ENCODE measurements around the gene IQGAP2.

Gene IQGAP2

DNA sequence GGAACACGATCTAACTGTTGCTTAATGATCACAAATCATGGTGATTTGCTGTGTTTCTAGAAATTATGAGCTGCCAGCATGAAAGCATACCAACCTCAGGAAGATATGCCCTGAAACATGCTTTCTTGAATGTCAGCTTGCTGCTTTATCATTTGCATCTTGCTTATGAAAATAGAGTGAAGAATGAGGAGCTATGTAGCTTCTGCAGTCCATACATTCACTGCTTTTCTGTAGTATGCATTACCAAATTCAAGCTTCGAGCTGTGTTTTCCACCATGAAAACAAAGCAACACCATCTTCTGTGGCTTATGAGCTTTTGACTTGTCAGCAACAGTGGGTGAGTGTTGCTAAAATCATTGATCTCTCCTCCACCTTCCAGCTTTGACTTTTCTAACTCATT lies 203.6 kb downstream of the IQGAP2 start:
- no peak for DNase-seq (ENCODE audit: low read depth in 2 of 2)

DNA sequence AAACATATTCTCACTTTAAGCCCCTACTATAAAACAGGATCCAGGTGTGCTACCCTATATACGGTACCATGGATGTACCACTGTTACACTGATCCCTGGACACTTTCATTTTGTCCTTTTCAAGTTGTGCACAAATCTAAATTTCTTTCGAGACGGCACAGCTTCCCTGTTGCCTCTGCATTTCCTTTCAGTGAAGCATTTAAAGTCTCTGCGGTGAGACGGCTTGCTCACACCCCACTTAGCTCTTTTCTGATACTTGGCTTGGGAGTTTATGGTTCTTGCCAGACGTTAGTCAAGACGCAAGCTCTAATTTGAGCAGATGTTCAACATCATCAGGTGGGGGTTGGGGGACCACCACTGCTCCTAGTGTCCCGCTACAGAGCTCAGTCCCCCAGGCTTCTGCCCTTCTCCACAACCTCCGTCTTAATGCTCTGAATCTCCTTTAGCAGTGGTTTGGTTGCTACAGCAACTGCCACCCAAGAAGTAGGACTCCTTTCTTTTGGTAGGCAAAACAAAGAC lies 204.3 kb downstream of the IQGAP2 start:
- DNase-seq (ENCODE audit: low read depth in 2 of 2): no peak

DNA sequence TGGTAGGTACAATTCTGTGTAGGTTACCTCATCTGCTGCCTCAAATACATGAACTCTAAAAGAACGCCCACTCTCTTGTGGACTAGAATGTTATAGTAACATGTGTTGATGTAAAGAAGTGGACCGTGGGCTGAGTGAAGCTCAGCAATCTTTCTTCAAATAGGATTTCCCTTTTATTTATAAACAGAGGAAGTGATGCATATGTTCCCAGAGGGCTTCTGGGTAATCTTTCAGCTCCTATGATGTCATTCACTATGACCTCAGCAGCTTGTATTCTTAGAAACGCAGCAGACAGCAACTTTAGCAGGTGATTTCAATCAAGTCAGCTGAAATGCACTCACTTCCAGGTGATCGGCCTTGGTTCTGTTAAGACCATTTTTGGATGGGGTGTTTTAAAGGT lies 205.7 kb downstream of the IQGAP2 start:
- no peak for DNase-seq (ENCODE audit: low read depth in 2 of 2)

DNA sequence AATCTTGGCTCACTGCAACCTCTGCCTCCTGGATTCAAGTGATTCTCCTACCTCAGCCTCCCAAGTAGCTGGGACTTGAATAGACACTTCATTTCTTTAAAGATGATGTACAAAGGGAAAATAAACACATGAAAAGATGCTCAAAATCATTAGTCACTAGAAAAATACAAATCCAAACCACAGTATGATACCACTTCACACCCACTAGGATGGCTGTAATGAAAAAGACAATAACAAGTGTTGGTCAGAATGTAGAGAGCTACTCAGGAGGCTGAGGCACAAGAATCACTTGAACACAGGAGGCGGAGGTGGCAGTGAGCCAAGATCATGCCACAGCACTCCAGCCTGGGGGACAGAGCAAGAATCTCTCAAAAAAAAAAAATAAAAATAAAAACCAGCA lies 207.1 kb downstream of the IQGAP2 start:
- no peak for DNase-seq (ENCODE audit: low read depth in 2 of 2)

DNA sequence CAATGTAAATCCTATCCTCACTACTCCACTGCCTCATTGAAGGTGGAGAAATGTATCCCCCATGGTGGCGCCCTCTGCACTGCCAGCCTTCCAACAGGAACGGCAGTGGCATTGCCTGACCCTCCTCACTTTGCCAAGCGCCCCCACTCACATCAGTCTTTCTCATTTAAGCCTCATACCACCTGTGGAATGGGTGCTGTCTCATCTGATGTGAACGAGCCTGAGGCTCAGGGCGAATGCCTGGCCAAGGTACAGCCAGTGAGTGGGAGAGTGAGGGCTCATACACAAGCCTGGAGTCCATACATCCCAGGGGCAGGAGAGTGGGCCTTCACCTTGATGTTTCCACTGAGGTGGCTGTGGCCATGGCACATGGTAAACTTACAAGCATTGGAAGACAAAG lies 209.9 kb downstream of the IQGAP2 start:
- no peak for DNase-seq (ENCODE audit: low read depth in 2 of 2)

DNA sequence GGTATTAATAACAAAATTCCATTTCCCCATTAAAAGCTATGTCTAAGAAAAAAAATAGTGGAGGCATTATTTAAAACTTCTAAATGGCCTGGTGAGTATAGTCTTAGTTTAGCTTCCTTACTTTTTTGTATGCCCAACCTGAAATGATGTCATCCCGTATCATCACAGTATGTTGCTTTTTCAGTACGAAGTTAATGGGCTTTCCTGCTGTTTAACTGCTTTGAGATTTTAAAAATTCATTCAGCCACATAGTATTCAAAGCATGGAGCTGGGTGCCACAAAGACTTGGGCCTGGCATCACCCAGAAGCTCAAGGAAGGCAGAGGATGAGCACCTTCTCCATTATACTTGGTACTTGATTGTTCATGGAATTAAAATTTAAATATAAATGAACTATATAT lies 212.7 kb downstream of the IQGAP2 start:
- no peak for DNase-seq (ENCODE audit: low read depth in 2 of 2)

DNA sequence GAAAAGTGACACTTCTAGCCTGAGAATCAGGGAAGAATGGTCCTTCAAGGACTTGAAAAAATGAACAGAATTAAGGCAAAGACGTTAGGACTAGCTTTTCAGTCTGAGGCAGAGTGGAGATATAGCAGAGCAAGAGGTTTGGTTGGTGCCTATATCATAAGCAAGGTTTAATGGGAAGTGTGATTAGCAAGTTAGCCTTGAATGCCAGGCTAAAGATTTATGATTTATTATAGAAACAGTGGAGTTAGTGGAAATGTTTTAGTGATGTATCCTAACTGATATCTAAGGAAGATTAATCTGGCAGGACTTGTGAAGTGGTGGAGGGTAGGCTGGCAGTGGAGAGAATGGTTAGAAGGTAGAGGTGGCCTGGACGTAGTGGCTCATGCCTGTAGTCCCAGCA lies 213.1 kb downstream of the IQGAP2 start:
- no peak for DNase-seq (ENCODE audit: low read depth in 2 of 2)

DNA sequence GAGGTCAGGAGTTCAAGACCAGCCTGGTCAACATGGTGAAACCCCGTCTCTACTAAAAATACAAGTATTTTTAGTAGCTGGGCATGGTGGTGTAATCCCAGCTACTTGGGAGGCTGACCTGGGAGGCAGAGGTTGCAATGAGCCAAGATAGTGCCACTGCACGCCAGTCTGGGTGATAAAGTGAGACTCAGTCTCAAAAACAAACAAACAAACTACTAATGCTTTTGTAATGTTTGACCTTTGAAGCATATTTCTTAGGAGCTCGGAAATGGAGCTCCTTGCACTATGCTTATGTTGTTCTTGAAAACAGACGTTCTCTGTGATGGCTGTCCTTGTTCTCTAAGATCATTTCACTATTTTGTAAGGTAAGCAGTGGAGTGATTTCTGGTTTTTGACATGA lies 214.1 kb downstream of the IQGAP2 start:
- no peak for DNase-seq (ENCODE audit: low read depth in 2 of 2)

DNA sequence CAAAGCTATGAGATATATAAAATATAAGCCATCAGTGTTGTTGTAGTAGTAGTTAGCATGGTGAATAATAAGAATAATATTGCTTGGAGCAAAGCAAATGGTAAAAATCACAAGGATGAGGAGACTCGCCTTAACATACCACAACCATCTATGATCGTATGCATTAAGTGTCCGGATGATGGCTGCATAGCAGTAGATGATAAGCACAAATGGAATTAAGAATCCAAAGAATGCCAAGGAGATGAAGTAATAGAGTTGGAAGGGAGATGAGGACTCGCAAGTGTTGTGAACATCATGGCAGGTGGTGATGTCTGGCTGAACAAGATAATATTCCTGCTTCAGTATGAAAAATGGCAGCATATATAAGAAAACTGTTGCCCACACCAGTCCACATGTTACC lies 214.6 kb downstream of the IQGAP2 start:
- no peak for DNase-seq (ENCODE audit: low read depth in 2 of 2)

DNA sequence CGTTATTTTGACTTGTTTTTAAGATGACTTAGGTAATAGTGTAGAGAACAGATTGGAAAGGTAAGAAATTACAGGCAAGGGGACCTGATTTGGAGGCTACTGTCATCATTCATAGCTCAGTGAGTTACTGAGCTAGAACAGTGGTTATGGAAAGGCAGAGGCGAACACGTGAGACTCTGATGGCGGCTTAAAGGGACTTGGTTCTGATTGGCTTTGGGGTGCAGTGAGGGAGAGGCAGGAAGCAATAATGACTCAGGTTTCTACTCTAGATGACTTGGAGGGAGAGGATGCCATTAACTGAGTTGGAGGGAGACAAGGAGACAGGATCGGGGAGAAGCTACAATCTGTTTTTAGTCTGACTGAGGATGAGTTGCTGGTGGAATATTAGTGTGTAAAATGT lies 217.1 kb downstream of the IQGAP2 start:
- no peak for DNase-seq (ENCODE audit: low read depth in 2 of 2)

DNA sequence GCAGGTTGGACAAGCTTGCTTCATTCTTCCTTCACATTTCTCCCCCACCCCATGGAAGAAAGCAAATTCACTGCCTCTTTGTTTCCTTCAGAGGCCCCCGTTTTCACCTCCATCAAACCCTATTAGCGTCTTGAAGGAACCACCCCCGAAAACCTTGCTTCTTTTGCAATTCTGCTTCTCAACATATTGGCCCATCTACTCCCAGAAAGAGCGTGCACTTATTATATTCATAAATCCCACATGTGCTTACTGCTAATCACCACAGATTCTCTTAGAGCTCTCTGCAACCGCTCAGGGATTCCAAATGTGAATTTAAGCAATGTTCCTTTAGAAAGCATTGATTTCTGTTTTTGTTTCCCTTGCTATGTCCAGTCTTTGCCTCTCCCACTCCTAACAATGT lies 219.0 kb downstream of the IQGAP2 start:
- DNase-seq (ENCODE audit: low read depth in 2 of 2): no peak

DNA sequence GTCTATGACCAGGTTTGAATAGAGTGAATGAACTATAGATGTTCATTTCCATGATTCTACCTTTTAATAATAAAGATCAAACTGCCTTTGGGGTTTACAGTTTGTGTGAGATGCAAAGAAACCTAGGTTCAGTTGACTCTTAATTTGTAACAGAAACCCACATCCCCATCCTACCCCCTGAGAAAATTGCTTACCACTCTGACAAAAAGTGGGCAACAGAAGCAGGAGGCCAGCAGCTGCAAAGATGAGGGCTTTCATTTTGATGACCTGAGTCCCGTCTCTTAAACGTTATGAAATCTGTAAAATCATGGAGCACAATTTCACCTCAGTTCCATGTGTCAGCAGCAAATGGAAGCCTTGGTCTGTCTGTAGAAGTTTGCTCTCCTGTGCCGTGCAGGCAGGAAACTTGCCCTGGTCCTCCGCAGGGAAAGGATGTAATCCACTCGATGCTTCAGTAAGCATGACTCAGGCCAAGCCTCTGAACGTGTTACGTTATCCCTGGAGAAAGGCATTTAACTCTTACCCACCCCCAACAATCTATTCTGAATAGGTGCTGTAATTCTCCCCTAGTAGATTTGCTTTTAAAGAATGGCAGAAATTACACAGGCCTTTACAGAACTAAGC lies 220.0 kb downstream of the IQGAP2 start, which contains the start of gene F2RL2:
F2RL2 (minus strand) TSS at position 431 of the 624 bp plus-strand sequence; CDS start at position 258, 173 bp downstream.
- no peak for DNase-seq (ENCODE audit: low read depth in 2 of 2)

DNA sequence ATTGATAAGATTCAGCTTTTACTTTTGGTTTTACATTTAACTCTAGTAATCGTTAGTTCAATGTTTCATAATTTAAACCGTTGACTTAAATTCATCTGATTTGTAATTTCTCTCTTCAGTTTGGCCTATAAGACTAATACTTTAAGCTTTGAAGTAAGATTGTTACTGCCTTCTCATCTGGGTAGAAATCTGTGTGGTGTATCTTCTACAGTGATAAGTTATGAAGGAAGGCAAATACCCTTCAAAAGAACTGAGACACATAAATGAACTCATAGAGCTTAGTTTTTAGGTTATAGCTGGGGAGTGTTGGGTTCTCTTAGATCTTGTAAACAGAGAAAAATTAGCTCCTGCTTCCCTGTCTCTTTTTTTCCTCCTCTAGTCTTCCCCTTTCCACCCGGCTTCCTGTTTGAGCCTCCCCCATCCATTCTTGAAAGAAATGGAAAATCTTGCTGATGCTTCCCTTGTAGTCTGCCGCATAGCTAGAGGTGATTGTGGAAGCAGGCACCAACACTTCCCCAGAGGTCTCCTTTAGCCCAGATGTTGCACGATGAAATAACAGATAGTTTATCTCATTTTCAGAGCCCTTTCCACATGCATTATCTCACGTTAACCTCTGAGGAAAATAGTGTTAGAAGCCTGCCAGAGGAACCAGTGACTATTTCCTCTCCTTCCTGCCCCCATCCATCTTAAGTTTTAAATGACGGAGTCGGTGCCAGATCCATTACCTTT lies 222.2 kb downstream of the IQGAP2 start:
- DNase-seq (ENCODE audit: low read depth in 2 of 2): no peak

DNA sequence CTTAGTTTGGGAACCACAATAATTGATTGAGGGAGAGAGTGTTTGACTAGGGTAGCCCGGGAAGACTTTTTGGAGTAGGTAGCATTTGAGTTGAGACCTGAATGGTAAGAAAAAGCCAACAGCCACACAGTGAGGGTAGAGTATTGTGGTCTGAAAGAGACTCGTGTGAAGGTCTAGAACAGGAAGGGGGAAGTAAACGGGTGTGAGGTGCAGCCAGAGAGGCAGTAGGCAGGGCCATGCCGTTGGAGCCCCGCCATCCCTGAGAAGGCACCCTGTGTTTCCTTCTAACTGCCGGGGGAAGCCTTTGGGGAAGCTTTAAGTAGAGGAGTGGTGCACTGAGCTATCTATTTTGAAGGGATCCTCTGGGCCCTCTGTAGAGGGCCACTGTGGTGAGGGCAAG lies 223.7 kb downstream of the IQGAP2 start:
- no peak for DNase-seq (ENCODE audit: low read depth in 2 of 2)

DNA sequence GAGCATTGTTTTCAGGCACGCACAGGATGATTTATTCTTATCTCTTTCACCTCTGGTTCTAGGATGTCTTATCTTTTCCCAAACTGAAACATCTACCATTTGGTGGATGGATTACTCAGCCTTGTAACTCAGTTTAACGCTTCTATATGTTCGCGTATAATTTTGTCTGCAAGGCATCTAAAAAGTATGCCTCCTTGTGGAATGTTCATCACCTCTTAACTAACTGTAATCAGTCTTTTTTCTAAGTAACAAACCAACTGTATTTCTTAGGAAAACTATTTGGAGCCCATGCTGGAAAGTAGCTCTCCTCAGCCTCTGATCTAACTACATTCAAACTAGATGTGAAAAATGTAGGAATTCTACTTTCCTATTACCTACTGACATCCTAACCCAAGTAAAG lies 231.6 kb downstream of the IQGAP2 start:
- DNase-seq (ENCODE audit: low read depth in 2 of 2): no peak

DNA sequence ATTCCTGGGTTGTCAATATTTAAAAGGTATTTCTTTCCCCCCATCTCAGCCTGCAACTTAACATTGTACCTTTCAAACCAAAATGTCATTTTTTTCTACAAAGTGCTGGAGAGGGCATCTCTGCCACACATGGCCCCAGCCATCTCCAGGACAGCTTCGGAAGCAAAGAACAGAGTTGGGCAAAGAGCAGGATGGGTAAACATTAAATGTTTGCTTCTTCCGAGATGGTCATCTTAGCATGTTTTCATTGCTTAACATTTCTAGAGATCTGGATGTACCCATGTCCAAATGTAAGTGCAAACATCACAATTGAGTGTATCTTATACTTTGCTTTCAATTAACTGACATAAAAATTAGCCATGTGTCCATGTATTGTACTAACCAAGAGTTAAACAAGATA lies 234.4 kb downstream of the IQGAP2 start:
- DNase-seq (ENCODE audit: low read depth in 2 of 2): no peak

DNA sequence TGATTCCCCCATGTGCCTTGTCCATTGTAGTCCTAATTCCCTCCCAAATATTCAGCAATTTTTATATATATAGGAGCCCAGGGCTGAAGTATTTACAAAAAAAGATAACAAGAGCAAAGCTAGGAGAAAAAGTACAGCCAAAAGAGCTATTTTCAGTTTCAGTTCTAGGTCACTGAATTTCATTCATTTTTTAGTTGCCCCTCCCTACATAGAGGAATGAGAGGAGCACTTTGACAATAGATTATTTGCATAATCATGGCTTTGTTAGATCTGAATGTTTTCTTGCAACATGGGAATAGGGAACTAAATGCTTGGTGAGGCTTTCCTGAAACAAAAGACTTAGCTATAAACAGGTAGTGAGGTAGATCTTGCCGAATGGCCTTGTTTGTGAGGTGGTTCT lies 235.4 kb downstream of the IQGAP2 start:
- DNase-seq (ENCODE audit: low read depth in 2 of 2): no peak

DNA sequence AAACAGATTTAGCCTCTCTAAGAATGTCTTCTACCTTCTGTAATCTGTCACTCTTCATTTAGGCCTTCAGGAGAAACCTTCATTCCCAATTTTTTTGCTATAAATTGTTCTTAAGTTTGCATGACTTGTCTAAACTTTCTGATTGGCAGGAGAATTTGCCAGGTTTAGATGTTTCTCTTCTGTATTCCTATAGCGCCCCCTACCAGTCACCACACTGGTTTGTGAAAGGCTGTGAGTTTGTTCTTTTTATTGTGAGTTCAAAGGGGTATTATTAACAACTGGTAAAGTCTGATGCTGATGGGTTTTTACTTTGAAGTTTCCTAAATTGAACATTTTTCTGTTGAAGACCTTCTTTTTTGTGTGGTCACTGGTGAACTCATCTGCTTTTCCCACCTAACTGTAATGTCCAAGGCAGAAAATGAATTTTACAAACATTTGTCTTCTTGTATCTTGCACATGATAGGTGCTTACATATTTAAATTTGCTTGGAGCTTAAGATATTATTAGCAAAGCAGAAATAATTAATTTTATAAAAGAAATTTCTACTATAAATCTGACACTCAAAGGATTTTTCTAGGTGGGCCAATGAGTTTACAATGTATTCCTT lies 238.5 kb downstream of the IQGAP2 start:
- peak; percentile 13 to 46 for DNase-seq (ENCODE audit: low read depth in 2 of 2)

DNA sequence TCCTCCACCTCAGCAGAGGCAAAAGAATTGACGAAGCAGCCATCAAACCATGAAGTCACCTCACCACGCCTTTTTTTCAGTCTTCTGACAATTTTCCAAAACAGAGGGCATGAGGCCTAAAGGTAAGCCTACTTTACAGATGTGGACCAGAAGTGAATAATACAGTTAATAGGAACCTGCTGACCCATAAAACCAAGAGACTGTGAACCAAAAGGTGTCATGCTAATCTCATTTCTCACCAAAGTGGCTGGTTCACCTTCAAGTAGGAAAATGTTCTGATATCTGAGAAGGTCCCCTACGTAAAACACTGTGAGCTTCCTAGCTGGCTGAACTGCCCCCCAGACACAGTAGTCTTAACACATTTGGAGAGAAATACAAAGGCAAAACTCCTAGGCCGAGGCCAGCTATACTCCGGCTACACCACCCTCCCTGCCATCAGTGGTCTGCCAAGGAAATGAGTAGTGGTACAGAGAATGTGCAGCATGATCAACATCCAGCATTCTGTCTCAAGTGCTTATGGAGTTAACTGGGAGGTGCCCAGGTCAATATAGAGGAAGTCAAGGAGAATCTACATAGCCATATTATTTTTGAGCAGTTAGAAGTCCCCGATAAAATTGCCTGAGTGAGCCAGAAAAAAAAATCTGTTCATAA lies 239.4 kb downstream of the IQGAP2 start:
- DNase-seq (ENCODE audit: low read depth in 2 of 2): no peak

DNA sequence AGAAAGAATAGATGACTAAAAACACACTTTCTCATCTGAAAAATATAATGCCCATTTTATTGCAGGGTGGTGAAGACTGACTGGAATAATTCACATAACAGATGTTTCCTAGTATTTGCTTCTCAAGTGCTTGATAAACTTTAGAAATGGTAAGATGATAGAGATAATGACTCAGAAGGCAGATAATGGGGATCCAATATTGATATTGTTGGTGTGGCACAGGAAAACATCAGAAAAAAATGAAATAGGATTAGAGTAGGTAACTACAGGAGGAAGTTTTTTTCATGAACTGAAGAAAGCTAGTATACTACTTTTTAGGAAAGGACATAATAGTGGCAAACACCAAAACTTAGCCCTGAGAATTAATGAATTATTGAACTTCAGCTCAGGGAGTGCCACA lies 240.3 kb downstream of the IQGAP2 start:
- DNase-seq (ENCODE audit: low read depth in 2 of 2): no peak

DNA sequence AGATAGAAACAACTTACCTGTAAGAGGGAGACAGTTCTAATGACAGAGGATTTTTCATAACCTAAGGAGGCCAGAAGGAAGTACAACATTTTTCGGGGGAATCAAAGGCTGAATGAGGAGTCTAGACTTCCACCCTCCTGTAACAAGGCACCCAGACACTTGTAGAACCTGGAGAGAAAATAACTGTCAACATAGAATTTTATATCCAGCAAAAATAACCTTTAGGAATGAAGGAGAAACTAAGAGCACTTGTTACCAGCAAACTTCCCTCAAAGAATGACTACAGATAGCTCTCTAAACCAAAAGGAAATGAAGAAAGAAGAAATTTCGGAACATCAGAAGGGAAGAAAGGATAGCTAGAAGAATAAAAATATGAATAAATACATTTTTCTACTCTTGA lies 246.1 kb downstream of the IQGAP2 start:
- DNase-seq (ENCODE audit: low read depth in 2 of 2): no peak

DNA sequence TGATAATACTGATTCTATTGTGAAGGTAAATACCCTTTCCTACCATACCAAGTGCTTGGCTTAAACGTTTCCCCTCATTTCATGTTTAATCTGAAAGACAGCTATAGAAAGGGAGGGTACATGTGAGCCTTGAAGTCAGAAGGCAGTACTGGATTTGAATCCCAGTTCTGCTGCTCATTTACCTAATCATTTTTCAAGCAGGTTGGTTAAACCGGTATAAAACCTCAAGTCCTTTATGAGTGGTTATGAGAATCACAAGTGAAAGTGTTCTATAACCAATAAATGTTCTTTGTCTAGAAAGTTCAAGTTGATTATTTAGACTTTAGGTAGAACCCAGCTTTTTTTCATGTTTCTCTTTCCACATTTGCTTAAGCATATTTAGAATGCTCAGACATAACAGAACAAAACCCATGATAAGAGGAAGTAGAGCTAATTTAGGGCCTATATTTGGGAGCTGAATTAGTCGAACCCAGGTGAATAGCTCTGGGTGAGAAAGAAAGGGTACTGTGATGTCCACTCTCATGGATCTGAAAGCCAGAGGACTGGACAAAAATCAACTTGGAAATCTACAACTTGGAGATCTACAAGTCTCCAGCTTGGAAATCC lies 249.8 kb downstream of the IQGAP2 start:
- no peak for DNase-seq (ENCODE audit: low read depth in 2 of 2)

All from stimulated activated CD8-positive, alpha-beta memory T cell treated with anti-CD3 and anti-CD28 coated beads, Interleukin-7, amount 100 ng/mL, for 4 hours (primary cell).